Sigmoid colon (tissue), 7 donors: ENCODE measurements around the gene TENT4A. TPM values are rescaled to one million over a fixed set of nuclear protein-coding genes. Genes with fewer than 3 reads are reported as not detected.

Source experiments
- DNase-seq: peaks from one replicate; pipeline ENCODE4 v3.0.0-alpha.2; 2019
- H3K27ac ChIP-seq, 4 donors: fragments of 200-600 bp; sonication (generic); one replicate each; pipeline ENCODE4 v1.5.1; 2016 to 2019; ENCODE audit warnings: mild to moderate bottlenecking in 1 of 4
- H3K27me3 ChIP-seq, 3 donors: fragments of 200-600 bp; sonication (generic); one replicate each; pipeline ENCODE4 v1.5.1; 2019; ENCODE audit warnings: mild to moderate bottlenecking in 1 of 3
- H3K36me3 ChIP-seq, 4 donors: fragments of 200-600 bp; sonication (generic); one replicate each; pipeline ENCODE4 v1.5.1; 2016 to 2019
- H3K4me1 ChIP-seq, 4 donors: fragments of 200-600 bp; sonication (generic); one replicate each; pipeline ENCODE4 v1.5.1; 2017 to 2019
- H3K4me3 ChIP-seq, 4 donors: fragments of 200-600 bp; sonication (generic); one replicate each; pipeline ENCODE4 v1.5.1; 2017 to 2019; ENCODE audit warnings: mild to moderate bottlenecking in 2 of 4, moderate library complexity in 1 of 4
- H3K9me3 ChIP-seq, 4 donors: fragments of 200-600 bp in 3 of 4; sonication (generic) in 3 of 4; one replicate each; pipeline versions ENCODE4 v1.5.1 to v1.6.1; 2013 to 2019
- CTCF ChIP-seq, 4 experiments: fragments of 450-650 bp in 3 of 4; fragments of 200-600 bp in 1 of 4; IDR thresholded peaks; one replicate each; pipeline ENCODE4 v1.5.1; 2016 to 2019; ENCODE audit warnings: antibody characterized with exemption in 4 of 4, mild to moderate bottlenecking in 3 of 4, moderate library complexity in 2 of 4
- EP300 ChIP-seq, 4 donors: sonication (generic); formaldehyde crosslinking; IDR thresholded peaks; one replicate each; pipeline ENCODE4 v1.6.1; 2017; ENCODE audit warnings: antibody characterized with exemption in 4 of 4
- POLR2A ChIP-seq, 2 donors: fragments of 450-650 bp; IDR thresholded peaks; one replicate each; pipeline ENCODE4 v1.6.1; 2016; ENCODE audit warnings: antibody characterized with exemption in 2 of 2, mild to moderate bottlenecking in 2 of 2, moderate library complexity in 2 of 2
- POLR2AphosphoS5 ChIP-seq, 4 donors: sonication (generic); formaldehyde crosslinking; IDR thresholded peaks; one replicate each; pipeline ENCODE4 v1.6.1; 2017; ENCODE audit warnings: antibody characterized with exemption in 4 of 4
- WGBS, 2 donors: extraction: QIAGEN DNeasy Blood & Tissue Kit; methylation state at CpG; one replicate each; pipeline ENCODE4 v1.1.7; 2013; 5-methylcytosine and 5-hydroxymethylcytosine counted together
- intact Hi-C: fragments of 100-400 bp; cut with DNase I; formaldehyde crosslinking; loops from one replicate; pipeline ENCODE4 v1.15.1; 2023
- polyA plus RNA-seq, 3 donors: library from polyadenylated mRNA; stranded (reverse); fragments of 200-250 nt; gene quantifications; one replicate each; pipeline ENCODE4 v1.2.3, GENCODE V29; 2013
- total RNA-seq, 4 donors: library from RNA; depleted of rRNA; stranded (reverse); fragments of >200 nt; gene quantifications; one replicate each; pipeline ENCODE4 v1.1.0, GENCODE V29; 2016
- donor health status: healthy with polysubstance abuse.
- donor health status: Bipolar disorder and iron deficiency.
- donor health status: healthy.

Gene TENT4A
- total and polyA plus RNA-seq, 7 donors = 3.0 to 27.4 (median 14.6) TPM

- intact Hi-C loops = loop anchor here (5.0 to 10.0 kb wide), 3 partner anchors 625 to 1047 kb away; no protein-coding TSS in a partner anchor
- DNase-seq = no peak
- no peaks in the 10 kb centered on the region for H3K36me3 ChIP-seq
These were observed 54.3 kb downstream of the TENT4A start for GRCh38 chr5:6767481-6768063.

GRCh38 chr5:6768590-6769230 is 55.5 kb downstream of the TENT4A start:
- TF ChIP-seq EP300 (IDR thresholded peaks at IDR 0.05) = no peak
- TF ChIP-seq POLR2A (IDR thresholded peaks at IDR 0.05) = no peak
- TF ChIP-seq POLR2AphosphoS5 (IDR thresholded peaks at IDR 0.05) = no peak
- TF ChIP-seq CTCF (IDR thresholded peaks at IDR 0.05) = no peak
- WGBS, 2 donors = 90 to 91% methylated on average over 12 of the region's 12 CpGs
- Histone ChIP-seq H3K9me3 (no peaks in the 10 kb centered on the region), H3K27me3 (no peaks in the 10 kb centered on the region), H3K4me1 (peaks cover 0 to 16% (median 14%) of the 10 kb centered on the region in 4 donors), H3K27ac (no peak overlapping the region), H3K36me3 (no peaks in the 10 kb centered on the region), H3K4me3 (no peak overlapping the region)
- intact Hi-C loops = loop anchor here (5.0 to 10.0 kb wide), 3 partner anchors 624 to 1046 kb away; no protein-coding TSS in a partner anchor
- no peak for DNase-seq

More at GRCh38 chr5:6767481-6768063, 54.3 kb downstream of the TENT4A start:
- Histone ChIP-seq H3K4me3 (no peak overlapping the region), H3K4me1 (peaks cover 0 to 16% (median 14%) of the 10 kb centered on the region in 4 donors), H3K9me3 (no peaks in the 10 kb centered on the region), H3K27me3 (no peaks in the 10 kb centered on the region), H3K27ac (no peak overlapping the region)
- TF ChIP-seq POLR2AphosphoS5 (IDR thresholded peaks at IDR 0.05) = no peak
- TF ChIP-seq POLR2A (IDR thresholded peaks at IDR 0.05) = no peak
- TF ChIP-seq EP300 (IDR thresholded peaks at IDR 0.05) = no peak
- TF ChIP-seq CTCF (IDR thresholded peaks at IDR 0.05) = no peak
- WGBS, 2 donors = 94 to 95% methylated on average over 11 of the region's 11 CpGs

GRCh38 chr5:6770826-6771607 is 57.8 kb downstream of the TENT4A start:
- no peak for TF ChIP-seq POLR2AphosphoS5 (IDR thresholded peaks at IDR 0.05)
- no peak for TF ChIP-seq EP300 (IDR thresholded peaks at IDR 0.05)
- TF ChIP-seq POLR2A (IDR thresholded peaks at IDR 0.05) = no peak
- no peak for TF ChIP-seq CTCF (IDR thresholded peaks at IDR 0.05)
- Histone ChIP-seq H3K27ac (no peak overlapping the region), H3K4me1 (peaks cover 0 to 10% (median 10%) of the 10 kb centered on the region in 4 donors), H3K9me3 (no peaks in the 10 kb centered on the region), H3K36me3 (no peaks in the 10 kb centered on the region), H3K4me3 (no peak overlapping the region), H3K27me3 (no peaks in the 10 kb centered on the region)
- DNase-seq = peak; percentile 42
- WGBS, 2 donors = 82 to 89% methylated on average over 11 of the region's 11 CpGs
- intact Hi-C loops = no loop called here

GRCh38 chr5:6772886-6773285 is 59.7 kb downstream of the TENT4A start:
- H3K27me3 ChIP-seq = no peaks in the 10 kb centered on the region
- H3K4me1 ChIP-seq = no peaks in the 10 kb centered on the region
- no peaks in the 10 kb centered on the region for H3K9me3 ChIP-seq
- H3K27ac ChIP-seq = no peak overlapping the region
- DNase-seq = no peak
- WGBS, 2 donors = 85 to 87% methylated on average over 11 of the region's 11 CpGs
- TF ChIP-seq EP300 (IDR thresholded peaks at IDR 0.05) = no peak
- no peak for TF ChIP-seq CTCF (IDR thresholded peaks at IDR 0.05)
- TF ChIP-seq POLR2A (IDR thresholded peaks at IDR 0.05) = no peak
- no peak for TF ChIP-seq POLR2AphosphoS5 (IDR thresholded peaks at IDR 0.05)
- intact Hi-C loops = no loop called here
- H3K36me3 ChIP-seq = no peaks in the 10 kb centered on the region
- H3K4me3 ChIP-seq = no peak overlapping the region
